HFFc6 (cell line): ENCODE results near the gene OR2T35. TPM values are rescaled to one million over a fixed set of nuclear protein-coding genes. Genes with fewer than 3 reads are reported as not detected.

ENCODE experiments used
- DNase-seq: peaks from one replicate; pipeline ENCODE4 v3.0.0-alpha.2; 2018
- H3K27ac Mint-ChIP-seq: 2 replicates; pipeline ENCODE4 v1.8.0; 2020; ENCODE audit warnings: mild to moderate bottlenecking, mixed read lengths
- H3K27me3 Mint-ChIP-seq: 2 replicates; pipeline ENCODE4 v1.8.0; 2021; ENCODE audit warnings: mild to moderate bottlenecking, moderate library complexity, mixed read lengths; ENCODE audit not compliant: insufficient read depth
- H3K36me3 Mint-ChIP-seq: 2 replicates; pipeline ENCODE4 v1.8.0; 2021; ENCODE audit warnings: low read depth, mixed read lengths
- H3K4me1 Mint-ChIP-seq: 2 replicates; pipeline ENCODE4 v1.8.0; 2020; ENCODE audit warnings: low read depth, mixed read lengths
- H3K4me3 Mint-ChIP-seq: 2 replicates; pipeline ENCODE4 v1.8.0; 2020; ENCODE audit warnings: mild to moderate bottlenecking, moderate library complexity, mixed read lengths
- H3K9me3 Mint-ChIP-seq: 2 replicates; pipeline ENCODE4 v1.8.0; 2020; ENCODE audit warnings: mild to moderate bottlenecking, mixed read lengths
- CTCF ChIP-seq: fragments of 200-600 bp; sonication (generic); IDR thresholded peaks from 2 replicates; pipeline ENCODE4 v1.5.0; 2021; ENCODE audit warnings: antibody characterized with exemption, mild to moderate bottlenecking
- total RNA-seq, 6 experiments: library from RNA; stranded (reverse); fragmentation: NEBNext Ultra II Directional; extraction: Animal tissue kit (Norgen Biotek cat#: 25700); gene quantifications; 2 replicates in 1 of 6; 3 replicates in 5 of 6; pipeline ENCODE4 v1.2.3, GENCODE V29; 2021

OR2T35 gene
- total RNA-seq, 6 experiments from 2014 or later, result not detected

- DNase-seq, result no peak
- TF ChIP-seq CTCF, result no peak
- no peaks in the 10 kb centered on the region for H3K9me3 Mint-ChIP-seq
- no peaks in the 10 kb centered on the region for H3K27me3 Mint-ChIP-seq
- no peak overlapping the region for H3K4me3 Mint-ChIP-seq
- no peaks in the 10 kb centered on the region for H3K4me1 Mint-ChIP-seq
- H3K27ac Mint-ChIP-seq, result no peak overlapping the region
- H3K36me3 Mint-ChIP-seq, result no peaks in the 10 kb centered on the region; the same call in 1 of the 2 replicates
These were observed 33.1 kb downstream of the OR2T35 start for GRCh38 chr1:248611883-248612414.

- TF ChIP-seq CTCF, result no peak
- Mint-ChIP-seq H3K4me3 (no peak overlapping the region), H3K4me1 (no peaks in the 10 kb centered on the region), H3K27me3 (no peaks in the 10 kb centered on the region), H3K9me3 (peaks cover 4% of the 10 kb centered on the region; the same call in 1 of the 2 replicates), H3K36me3 (no peaks in the 10 kb centered on the region; the same call in 1 of the 2 replicates), H3K27ac (no peak overlapping the region)
- DNase-seq, result no peak
These were observed 34.8 kb downstream of the OR2T35 start for GRCh38 chr1:248610301-248610700.

- Mint-ChIP-seq H3K4me3 (no peak overlapping the region), H3K4me1 (no peaks in the 10 kb centered on the region), H3K9me3 (peaks cover 9% of the 10 kb centered on the region), H3K27me3 (no peaks in the 10 kb centered on the region), H3K36me3 (no peaks in the 10 kb centered on the region), H3K27ac (no peak overlapping the region)
- TF ChIP-seq CTCF, result no peak
- DNase-seq, result no peak
These were observed 45.7 kb downstream of the OR2T35 start for GRCh38 chr1:248599396-248599795.

- no peak for TF ChIP-seq CTCF
- Mint-ChIP-seq H3K27ac (no peak within 1 kb of the TSS), H3K9me3 (peaks cover 12% of the 10 kb centered on the region), H3K4me1 (no peaks in the 10 kb centered on the region), H3K36me3 (no peaks in the 10 kb centered on the region), H3K27me3 (no peaks in the 10 kb centered on the region), H3K4me3 (no peak within 1 kb of the TSS)
- no peak for DNase-seq
These were observed 47.5 kb downstream of the OR2T35 start, which contains the start of gene OR2T10 for GRCh38 chr1:248597589-248597988. Gene OR2T10, minus strand, starts transcription at chr1:248597700. Its CDS starts 3,932 bp downstream, at chr1:248593768.

- Mint-ChIP-seq H3K27ac (no peak overlapping the region), H3K4me3 (no peak overlapping the region), H3K4me1 (no peaks in the 10 kb centered on the region), H3K36me3 (no peaks in the 10 kb centered on the region), H3K9me3 (peaks cover 7% of the 10 kb centered on the region; the same call in 1 of the 2 replicates), H3K27me3 (no peaks in the 10 kb centered on the region)
- TF ChIP-seq CTCF, result no peak
- DNase-seq, result no peak
These were observed 48.5 kb downstream of the OR2T35 start for GRCh38 chr1:248596615-248597014.
